ENCODE data around the gene SCN11A.

Gene SCN11A

DNA sequence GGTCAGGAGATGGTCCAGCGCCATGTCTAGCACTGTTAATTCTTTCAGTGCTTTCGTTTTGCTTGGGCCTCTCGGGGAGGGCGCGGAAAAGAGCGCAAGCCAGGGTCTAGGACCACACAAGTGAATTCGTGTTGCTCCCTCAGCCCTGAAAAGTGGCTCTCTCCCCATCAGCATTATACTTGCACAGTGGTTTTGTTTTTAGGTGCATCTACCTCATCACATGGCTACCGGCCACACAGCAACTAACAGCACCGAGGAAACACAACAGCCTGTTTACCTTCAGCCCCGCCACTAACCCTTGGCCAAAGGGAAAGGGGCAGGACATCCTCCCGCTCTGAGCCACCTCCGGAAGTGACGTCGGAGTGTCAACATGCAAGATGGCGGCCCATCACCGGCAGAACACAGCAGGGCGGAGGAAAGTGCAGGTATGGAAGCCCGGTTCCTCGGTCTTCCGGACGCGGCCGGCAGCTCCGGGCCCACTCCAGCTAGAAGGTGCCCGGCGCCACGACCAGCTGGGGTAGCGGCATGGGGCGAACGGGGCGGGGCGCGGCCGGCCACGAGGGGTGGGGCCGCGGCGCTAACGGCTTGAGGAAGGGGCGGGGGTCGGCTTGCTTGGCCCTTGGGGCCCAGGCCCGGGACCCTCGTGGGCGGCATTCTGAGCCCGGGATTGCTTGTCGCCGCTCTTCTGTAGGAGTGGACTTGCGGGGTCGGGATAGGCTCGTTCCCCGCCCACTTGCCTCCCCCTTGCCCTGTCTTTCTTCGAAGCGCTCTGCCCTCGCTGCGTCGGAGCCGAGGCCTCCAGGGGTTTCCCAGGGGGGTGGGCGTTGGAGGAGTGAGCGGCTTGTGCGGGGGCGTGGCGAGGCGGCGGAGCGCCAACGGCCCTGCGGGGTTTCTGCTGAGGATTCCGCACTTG lies at the start of gene SCN11A, which contains the start of gene WDR48:
Gene SCN11A, minus strand, starts transcription at position 296 of the 913 bp plus-strand sequence. CDS start 101,582 bp downstream, outside the sequence.
Gene WDR48, plus strand, starts transcription at position 368 of the 913 bp plus-strand sequence. Its CDS starts 10 bp downstream, at position 378.
- DNase-seq (ENCODE audit: low spot score) (peak; percentile 89), ATAC-seq (ENCODE audit: low read depth) (peak; percentile 98)
- Histone ChIP-seq H3K4me3 (ENCODE audit: severe bottlenecking) (peak within 1 kb of the TSS; percentile 72), H3K27ac (ENCODE audit: poor library complexity, severe bottlenecking) (peak within 1 kb of the TSS; percentile 11), H3K36me3 (ENCODE audit: low read depth) (no peaks in the 10 kb centered on the region), H3K4me1 (ENCODE audit: insufficient read depth, poor library complexity, severe bottlenecking) (no peaks in the 10 kb centered on the region), H3K9me3 (ENCODE audit: severe bottlenecking) (no peaks in the 10 kb centered on the region), H3K27me3 (ENCODE audit: insufficient read depth, poor library complexity, severe bottlenecking) (no peaks in the 10 kb centered on the region)
- TF ChIP-seq, protein P1, sequence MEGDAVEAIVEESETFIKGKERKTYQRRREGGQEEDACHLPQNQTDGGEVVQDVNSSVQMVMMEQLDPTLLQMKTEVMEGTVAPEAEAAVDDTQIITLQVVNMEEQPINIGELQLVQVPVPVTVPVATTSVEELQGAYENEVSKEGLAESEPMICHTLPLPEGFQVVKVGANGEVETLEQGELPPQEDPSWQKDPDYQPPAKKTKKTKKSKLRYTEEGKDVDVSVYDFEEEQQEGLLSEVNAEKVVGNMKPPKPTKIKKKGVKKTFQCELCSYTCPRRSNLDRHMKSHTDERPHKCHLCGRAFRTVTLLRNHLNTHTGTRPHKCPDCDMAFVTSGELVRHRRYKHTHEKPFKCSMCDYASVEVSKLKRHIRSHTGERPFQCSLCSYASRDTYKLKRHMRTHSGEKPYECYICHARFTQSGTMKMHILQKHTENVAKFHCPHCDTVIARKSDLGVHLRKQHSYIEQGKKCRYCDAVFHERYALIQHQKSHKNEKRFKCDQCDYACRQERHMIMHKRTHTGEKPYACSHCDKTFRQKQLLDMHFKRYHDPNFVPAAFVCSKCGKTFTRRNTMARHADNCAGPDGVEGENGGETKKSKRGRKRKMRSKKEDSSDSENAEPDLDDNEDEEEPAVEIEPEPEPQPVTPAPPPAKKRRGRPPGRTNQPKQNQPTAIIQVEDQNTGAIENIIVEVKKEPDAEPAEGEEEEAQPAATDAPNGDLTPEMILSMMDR (IDR thresholded peaks at IDR 0.05; ENCODE audit: poor library complexity, severe bottlenecking) = no peak

GRCh38 chr3:39101022-39101689 lies 49.4 kb upstream of the SCN11A start:
- H3K4me3 ChIP-seq (ENCODE audit: severe bottlenecking) = no peak overlapping the region
- no peak overlapping the region for H3K27ac ChIP-seq (ENCODE audit: poor library complexity, severe bottlenecking)
- peaks cover 36% of the 10 kb centered on the region for H3K36me3 ChIP-seq (ENCODE audit: low read depth)
- TF ChIP-seq, protein P1 (IDR thresholded peaks at IDR 0.05; ENCODE audit: poor library complexity, severe bottlenecking) = peak; percentile 71
- DNase-seq (ENCODE audit: low spot score) (no peak), ATAC-seq (ENCODE audit: low read depth) (peak; percentile 50; the same call in 2 of the 3 replicates)
- H3K9me3 ChIP-seq (ENCODE audit: severe bottlenecking) = no peaks in the 10 kb centered on the region
- no peaks in the 10 kb centered on the region for H3K27me3 ChIP-seq (ENCODE audit: insufficient read depth, poor library complexity, severe bottlenecking)
- H3K4me1 ChIP-seq (ENCODE audit: insufficient read depth, poor library complexity, severe bottlenecking) = peaks cover 9% of the 10 kb centered on the region

- H3K27me3 ChIP-seq (ENCODE audit: insufficient read depth, poor library complexity, severe bottlenecking) = no peaks in the 10 kb centered on the region
- no peak for DNase-seq (ENCODE audit: low spot score)
- H3K4me1 ChIP-seq (ENCODE audit: insufficient read depth, poor library complexity, severe bottlenecking) = peaks cover 2% of the 10 kb centered on the region
- ATAC-seq (ENCODE audit: low read depth) = no peak
- H3K36me3 ChIP-seq (ENCODE audit: low read depth) = peaks cover 38% of the 10 kb centered on the region
- H3K9me3 ChIP-seq (ENCODE audit: severe bottlenecking) = no peaks in the 10 kb centered on the region
- TF ChIP-seq, protein P1 (IDR thresholded peaks at IDR 0.05; ENCODE audit: poor library complexity, severe bottlenecking) = no peak
- H3K27ac ChIP-seq (ENCODE audit: poor library complexity, severe bottlenecking) = no peak overlapping the region
- H3K4me3 ChIP-seq (ENCODE audit: severe bottlenecking) = no peak overlapping the region
These were observed 48.7 kb upstream of the SCN11A start for GRCh38 chr3:39100500-39100886.

GRCh38 chr3:39099738-39100499 lies 48.2 kb upstream of the SCN11A start:
- TF ChIP-seq, protein P1 (IDR thresholded peaks at IDR 0.05; ENCODE audit: poor library complexity, severe bottlenecking) = no peak
- Histone ChIP-seq H3K27ac (ENCODE audit: poor library complexity, severe bottlenecking) (no peak overlapping the region), H3K4me3 (ENCODE audit: severe bottlenecking) (no peak overlapping the region), H3K36me3 (ENCODE audit: low read depth) (peaks cover 44% of the 10 kb centered on the region), H3K4me1 (ENCODE audit: insufficient read depth, poor library complexity, severe bottlenecking) (no peaks in the 10 kb centered on the region), H3K27me3 (ENCODE audit: insufficient read depth, poor library complexity, severe bottlenecking) (no peaks in the 10 kb centered on the region), H3K9me3 (ENCODE audit: severe bottlenecking) (no peaks in the 10 kb centered on the region)
- DNase-seq (ENCODE audit: low spot score) (no peak), ATAC-seq (ENCODE audit: low read depth) (no peak)
